22Rv1 (cell line): ENCODE measurements around the gene CHDH.

Experiments
- H3K27ac ChIP-seq: fragments of 450-650 bp; 2 replicates; pipeline ENCODE4 v1.5.1; 2017
- ZFX ChIP-seq: fragments of 450-650 bp; IDR thresholded peaks from 2 replicates; pipeline ENCODE4 v1.6.1; 2017; ENCODE audit warnings: antibody characterized with exemption, borderline replicate concordance
- TF ChIP-seq, protein P1 (sequence below): fragments of 450-650 bp; IDR thresholded peaks from 2 replicates; pipeline ENCODE4 v1.5.1; 2017; ENCODE audit warnings: mild to moderate bottlenecking

The CHDH gene

DNA sequence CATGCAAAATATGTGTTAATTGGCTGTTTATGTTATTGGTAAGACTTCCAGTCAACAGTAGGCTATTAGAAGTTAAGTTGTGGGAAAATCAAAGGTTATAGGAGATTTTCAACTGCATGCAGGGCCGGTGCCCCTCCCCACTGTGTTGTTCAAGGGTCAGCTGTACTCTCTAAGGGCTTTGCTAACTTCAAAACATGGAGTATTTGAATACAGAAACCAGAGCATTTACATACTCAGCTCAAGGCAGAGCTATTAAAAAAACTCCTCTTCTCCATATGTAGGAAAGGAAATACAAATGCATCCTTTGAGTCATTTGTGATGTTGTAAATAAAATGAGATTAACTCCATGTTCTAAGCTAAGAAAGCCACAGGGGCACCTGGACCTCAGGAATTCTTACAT is 16.9 kb upstream of the CHDH start:
- H3K27ac ChIP-seq, result no peak overlapping the region
- TF ChIP-seq, protein P1, sequence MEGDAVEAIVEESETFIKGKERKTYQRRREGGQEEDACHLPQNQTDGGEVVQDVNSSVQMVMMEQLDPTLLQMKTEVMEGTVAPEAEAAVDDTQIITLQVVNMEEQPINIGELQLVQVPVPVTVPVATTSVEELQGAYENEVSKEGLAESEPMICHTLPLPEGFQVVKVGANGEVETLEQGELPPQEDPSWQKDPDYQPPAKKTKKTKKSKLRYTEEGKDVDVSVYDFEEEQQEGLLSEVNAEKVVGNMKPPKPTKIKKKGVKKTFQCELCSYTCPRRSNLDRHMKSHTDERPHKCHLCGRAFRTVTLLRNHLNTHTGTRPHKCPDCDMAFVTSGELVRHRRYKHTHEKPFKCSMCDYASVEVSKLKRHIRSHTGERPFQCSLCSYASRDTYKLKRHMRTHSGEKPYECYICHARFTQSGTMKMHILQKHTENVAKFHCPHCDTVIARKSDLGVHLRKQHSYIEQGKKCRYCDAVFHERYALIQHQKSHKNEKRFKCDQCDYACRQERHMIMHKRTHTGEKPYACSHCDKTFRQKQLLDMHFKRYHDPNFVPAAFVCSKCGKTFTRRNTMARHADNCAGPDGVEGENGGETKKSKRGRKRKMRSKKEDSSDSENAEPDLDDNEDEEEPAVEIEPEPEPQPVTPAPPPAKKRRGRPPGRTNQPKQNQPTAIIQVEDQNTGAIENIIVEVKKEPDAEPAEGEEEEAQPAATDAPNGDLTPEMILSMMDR, result no peak
- TF ChIP-seq ZFX, result no peak

DNA sequence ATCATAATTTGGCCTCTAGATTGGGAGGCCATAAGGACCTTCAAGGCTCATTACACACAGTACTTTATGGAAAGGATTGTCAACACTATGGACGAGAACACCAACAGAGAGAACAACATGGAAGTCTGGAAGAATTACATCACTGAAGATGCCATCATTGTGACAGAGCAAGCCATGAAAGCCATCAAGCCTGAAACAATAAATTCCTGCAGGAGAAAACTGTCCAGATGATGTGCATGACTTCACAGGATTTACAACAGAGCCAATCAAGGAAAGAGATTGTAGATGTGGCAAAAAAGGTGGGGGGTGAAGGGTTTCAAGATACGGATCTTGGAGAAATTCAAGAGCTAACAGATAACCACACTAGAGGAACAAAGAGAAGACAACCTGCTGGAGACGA is 16.0 kb upstream of the CHDH start:
- TF ChIP-seq, protein P1, result no peak
- no peak for TF ChIP-seq ZFX
- no peak overlapping the region for H3K27ac ChIP-seq

DNA sequence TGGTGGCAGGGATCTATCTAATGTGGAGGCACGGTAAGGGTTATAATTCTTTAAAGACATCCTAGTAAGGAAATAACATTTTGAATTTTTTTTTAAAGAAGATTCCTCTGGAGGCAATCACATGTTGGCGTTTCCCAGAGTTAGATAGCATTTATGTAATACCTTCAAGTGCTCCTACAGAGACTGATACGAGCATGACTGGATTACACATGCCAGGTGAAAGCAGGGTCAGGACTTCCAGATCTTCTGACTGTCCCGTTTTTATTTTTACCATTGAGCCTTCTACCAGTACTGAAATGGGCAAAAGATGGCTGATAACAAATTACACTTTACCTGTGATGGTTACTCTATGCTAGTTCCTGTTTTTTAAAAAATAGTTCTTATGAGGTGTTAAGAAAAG is 14.0 kb upstream of the CHDH start:
- no peak overlapping the region for H3K27ac ChIP-seq
- TF ChIP-seq, protein P1, result no peak
- no peak for TF ChIP-seq ZFX

DNA sequence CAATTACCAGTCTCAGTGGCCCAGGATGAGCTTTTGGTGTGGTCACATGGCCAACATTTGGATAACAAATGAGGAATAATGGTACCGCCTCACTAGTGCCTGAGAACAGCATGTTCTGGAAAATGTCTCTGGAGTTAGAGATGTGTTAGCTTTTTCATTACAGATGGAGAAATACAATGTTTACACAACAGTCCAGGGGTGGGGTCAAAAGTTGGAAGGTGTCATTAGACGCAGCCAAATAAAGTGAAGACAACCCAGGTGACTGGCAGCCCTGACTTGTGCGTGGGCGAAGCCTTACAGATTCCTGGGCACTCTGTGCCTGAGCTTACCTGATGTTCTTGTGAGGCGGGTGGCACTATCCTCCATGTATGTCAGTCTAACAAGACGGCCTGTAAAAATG is 13.0 kb upstream of the CHDH start:
- TF ChIP-seq, protein P1, result no peak
- no peak for TF ChIP-seq ZFX
- H3K27ac ChIP-seq, result 0 out of 2 replicates have a peak overlapping the region, but pooled peaks have one; percentile 12

DNA sequence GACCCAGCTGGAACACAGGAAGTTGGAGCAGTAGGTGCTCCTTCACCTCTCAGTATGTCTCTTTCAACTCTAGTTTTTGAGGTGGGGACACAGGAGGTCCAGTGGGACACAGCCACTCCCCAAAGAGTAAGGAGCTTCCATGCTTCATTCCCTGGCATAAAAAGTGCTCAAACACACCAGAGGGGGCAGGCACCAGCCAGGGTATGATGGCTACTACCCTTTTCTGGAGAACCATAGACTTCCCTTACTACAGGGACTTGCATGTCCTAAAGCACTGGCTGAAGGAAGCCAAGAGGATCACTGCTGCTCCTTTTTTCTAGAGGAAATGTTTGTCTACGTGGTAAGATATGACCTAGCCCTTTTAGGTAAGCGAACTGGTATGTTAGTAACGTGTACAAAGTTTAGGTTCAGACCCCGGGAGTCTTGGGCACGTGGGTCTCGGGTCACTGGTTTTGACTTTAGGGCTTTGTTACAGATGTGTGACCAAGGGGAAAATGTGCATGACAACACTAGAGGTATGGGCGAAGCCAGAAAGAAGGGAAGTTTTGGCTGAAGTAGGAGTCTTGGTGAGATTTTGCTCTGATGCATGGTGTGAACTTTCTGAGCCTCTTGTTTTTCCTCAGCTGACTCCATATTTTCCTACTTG is 12.0 kb upstream of the CHDH start:
- H3K27ac ChIP-seq, result no peak overlapping the region
- no peak for TF ChIP-seq ZFX
- TF ChIP-seq, protein P1, result no peak

DNA sequence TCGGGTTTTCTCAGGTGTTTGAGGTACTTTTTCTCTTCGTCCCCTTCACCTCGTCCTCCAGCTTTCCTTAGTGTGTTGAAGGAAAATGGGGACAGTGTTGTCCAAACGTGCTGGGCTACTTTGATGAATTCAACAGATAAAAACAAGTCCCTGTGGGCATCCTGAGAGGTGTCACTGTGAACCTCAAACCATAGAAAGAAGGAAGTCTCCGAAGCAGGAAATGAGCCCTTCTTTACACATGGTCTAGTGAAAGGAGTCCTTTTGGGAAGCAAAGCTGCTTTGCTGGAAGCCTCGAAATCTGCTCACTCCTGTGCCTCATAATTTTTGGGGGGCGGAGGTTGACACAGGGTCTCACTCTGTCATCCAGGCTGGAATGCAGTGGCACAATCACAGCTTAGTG is 10.7 kb upstream of the CHDH start:
- TF ChIP-seq, protein P1, result no peak
- TF ChIP-seq ZFX, result no peak
- H3K27ac ChIP-seq, result no peak overlapping the region

DNA sequence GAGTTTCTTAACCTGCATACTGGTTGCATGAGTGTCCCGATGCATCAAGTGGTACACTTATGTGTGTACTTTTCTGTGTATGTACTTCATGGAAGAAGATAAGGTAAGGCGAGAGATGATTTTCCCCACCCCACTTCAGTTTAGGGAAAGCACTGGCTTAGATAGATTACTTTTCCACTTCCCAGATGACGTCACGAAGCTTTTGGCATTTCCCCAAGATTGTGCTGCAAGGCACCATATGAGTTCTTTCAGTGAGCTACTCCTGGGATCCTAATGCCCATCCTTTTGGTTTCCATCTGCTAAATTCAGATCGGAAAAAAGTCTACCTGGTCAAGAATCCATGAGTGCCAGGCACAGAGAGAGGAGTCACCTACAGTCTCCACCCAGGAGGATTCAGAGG is 4.7 kb upstream of the CHDH start:
- H3K27ac ChIP-seq, result no peak overlapping the region
- TF ChIP-seq, protein P1, result no peak
- TF ChIP-seq ZFX, result no peak
